Keratinocyte (primary cell): ENCODE results near the gene GPC5. TPM values are rescaled to one million over a fixed set of nuclear protein-coding genes. Genes with fewer than 3 reads are reported as not detected.

Source experiments
- DNase-seq: peaks from one replicate; pipeline ENCODE4 v3.0.0-alpha.2; 2011; ENCODE audit warnings: low read depth, missing footprints, low spot score
- FAIRE-seq: peaks from 2 replicates; lab custom pipeline; 2011; peaks lifted over from hg19 to GRCh38; lab: Jason Lieb, UNC
- H2AFZ ChIP-seq: 2 replicates; pipeline ENCODE4 v1.6.0; 2012; ENCODE audit warnings: low read length, control low read depth, inconsistent platforms; ENCODE audit not compliant: control insufficient read depth
- H3K27ac ChIP-seq: 2 replicates; pipeline ENCODE4 v1.5.1; 2011; ENCODE audit warnings: low read length; ENCODE audit not compliant: control insufficient read depth, insufficient read depth
- H3K27me3 ChIP-seq: 3 replicates; pipeline ENCODE4 v1.6.0; 2011; ENCODE audit warnings: low read length; ENCODE audit not compliant: control insufficient read depth, insufficient read depth; ENCODE audit errors: extremely low read depth
- H3K36me3 ChIP-seq, 2 experiments: 2 replicates in 1 of 2; 3 replicates in 1 of 2; pipeline ENCODE4 v1.5.1; 2011; ENCODE audit warnings: low read length in 2 of 2, mild to moderate bottlenecking in 1 of 2; ENCODE audit not compliant: control insufficient read depth in 2 of 2, insufficient read depth in 2 of 2; ENCODE audit errors: extremely low read depth in 1 of 2
- H3K4me1 ChIP-seq: 3 replicates; pipeline ENCODE4 v1.5.1; 2011; ENCODE audit warnings: low read length; ENCODE audit not compliant: control insufficient read depth, insufficient read depth; ENCODE audit errors: extremely low read depth
- H3K4me2 ChIP-seq: 3 replicates; pipeline ENCODE4 v1.6.0; 2011; ENCODE audit warnings: low read depth, low read length; ENCODE audit not compliant: control insufficient read depth, insufficient read depth; ENCODE audit errors: extremely low read depth
- H3K4me3 ChIP-seq, 3 experiments: fragments of 200-600 bp in 1 of 3; sonication (generic) in 1 of 3; 2 replicates in 2 of 3; 3 replicates in 1 of 3; pipeline ENCODE4 v1.5.1; 2011 to 2016; ENCODE audit warnings: low read length in 3 of 3, mild to moderate bottlenecking in 3 of 3, control low read depth in 2 of 3, inconsistent platforms in 1 of 3, low read depth in 1 of 3, mixed read lengths in 1 of 3, mixed run types in 1 of 3, moderate library complexity in 1 of 3; ENCODE audit not compliant: control insufficient read depth in 2 of 3, insufficient read depth in 2 of 3; ENCODE audit errors: extremely low read depth in 1 of 3
- H3K79me2 ChIP-seq: 2 replicates; pipeline ENCODE4 v1.6.0; 2012; ENCODE audit warnings: low read length; ENCODE audit not compliant: control insufficient read depth, insufficient read depth
- H3K9ac ChIP-seq: 3 replicates; pipeline ENCODE4 v1.6.0; 2011; ENCODE audit warnings: low read length; ENCODE audit not compliant: control insufficient read depth, insufficient read depth; ENCODE audit errors: extremely low read depth
- H3K9me1 ChIP-seq: 3 replicates; pipeline ENCODE4 v1.6.0; 2011; ENCODE audit warnings: low read length; ENCODE audit not compliant: control insufficient read depth, insufficient read depth; ENCODE audit errors: extremely low read depth
- H3K9me3 ChIP-seq: 2 replicates; pipeline ENCODE4 v1.5.1; 2012; ENCODE audit warnings: low read depth, low read length; ENCODE audit not compliant: control insufficient read depth
- H4K20me1 ChIP-seq: 3 replicates; pipeline ENCODE4 v1.6.0; 2011; ENCODE audit warnings: low read length; ENCODE audit not compliant: control insufficient read depth, insufficient read depth; ENCODE audit errors: extremely low read depth
- CTCF ChIP-seq, 3 experiments: IDR thresholded peaks in 1 of 3; conservative IDR thresholded peaks in 1 of 3; optimal IDR thresholded peaks in 1 of 3; 2 replicates in 2 of 3; 3 replicates in 1 of 3; pipeline versions ENCODE3 to v1.5.1; 2011; ENCODE audit warnings: low read length in 3 of 3, mild to moderate bottlenecking in 3 of 3, moderate library complexity in 2 of 3, control low read depth in 1 of 3, inconsistent platforms in 1 of 3; ENCODE audit not compliant: insufficient read depth in 2 of 3; ENCODE audit errors: extremely low read depth in 1 of 3
- EZH2 ChIP-seq: IDR thresholded peaks from one replicate; pipeline ENCODE4 v1.6.1; 2012; ENCODE audit warnings: inconsistent platforms, mild to moderate bottlenecking, low read length, moderate library complexity
- dilution Hi-C: fragments of 300-500 bp; cut with MboI; formaldehyde crosslinking; loops from one replicate; pipeline ENCODE4 v1.7.0; 2020; ENCODE audit warnings: low sequenced_read_pairs; ENCODE audit not compliant: extremely low pct_ligation_motif_present
- polyA plus RNA-seq, 5 experiments: library from polyadenylated mRNA; depleted of rRNA in 3 of 5; stranded (reverse) in 3 of 5; stranded (forward) in 1 of 5; unstranded in 1 of 5; fragments of >200 nt; gene quantifications; 1 replicate in 1 of 5; 2 replicates in 3 of 5; 3 replicates in 1 of 5; pipeline versions ENCODE4 v1.2.1 to v1.2.3, GENCODE V29; 2011 to 2012; ENCODE audit warnings: missing spikeins in 2 of 5, low read depth in 1 of 5, low replicate concordance in 1 of 5

The GPC5 gene
- polyA plus RNA-seq, 1 donor (not counting 4 experiments of a cell fraction or from before 2014, with no cell fraction given) = 0.10 TPM

DNA sequence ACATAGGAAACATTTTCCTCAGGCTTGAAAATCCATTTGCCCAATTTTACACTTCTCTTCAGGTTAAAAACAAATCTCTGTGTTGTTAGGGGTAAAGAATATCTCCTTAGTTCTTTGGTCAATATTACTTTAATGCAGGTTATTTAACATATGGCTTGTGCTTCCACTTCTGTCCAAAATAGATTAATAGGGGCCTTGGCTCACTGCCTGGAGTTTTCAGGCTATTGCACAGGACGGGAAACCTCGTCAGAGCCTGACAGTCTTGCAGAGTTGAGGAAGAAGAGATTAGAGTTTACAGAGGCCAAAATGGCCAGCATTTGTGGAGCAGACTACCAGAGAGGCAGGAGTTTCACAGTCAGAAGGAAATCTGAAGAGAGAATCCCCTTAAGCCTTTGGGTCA is 964.3 kb downstream of the GPC5 start:
- no peak overlapping the region for H2AFZ ChIP-seq
- dilution Hi-C loops = no loop called here
- H3K4me1 ChIP-seq = no peaks in the 10 kb centered on the region
- H3K4me3 ChIP-seq = no peak overlapping the region
- DNase-seq = no peak
- H3K36me3 ChIP-seq = no peaks in the 10 kb centered on the region
- no peaks in the 10 kb centered on the region for H3K9me3 ChIP-seq
- no peaks in the 10 kb centered on the region for H3K79me2 ChIP-seq
- H3K9ac ChIP-seq = no peak overlapping the region
- no peaks in the 10 kb centered on the region for H3K27me3 ChIP-seq
- TF ChIP-seq EZH2 (no peak), CTCF (optimal IDR thresholded peaks at IDR 0.05 in 1 of 3, IDR thresholded peaks at IDR 0.05 in 1 of 3, conservative IDR thresholded peaks at IDR 0.05 in 1 of 3; ENCODE audit: extremely low read depth in 1 of 3, insufficient read depth in 2 of 3, low read length in 3 of 3) (no peak)
- no peak for FAIRE-seq
- H3K4me2 ChIP-seq = no peak overlapping the region
- H3K9me1 ChIP-seq = no peaks in the 10 kb centered on the region
- no peaks in the 10 kb centered on the region for H4K20me1 ChIP-seq
- H3K27ac ChIP-seq = no peak overlapping the region

GRCh38 chr13:92365904-92366303 is 967.5 kb downstream of the GPC5 start:
- Histone ChIP-seq H3K4me1 (no peaks in the 10 kb centered on the region), H3K27me3 (no peaks in the 10 kb centered on the region), H3K9me1 (no peaks in the 10 kb centered on the region), H3K9me3 (no peaks in the 10 kb centered on the region), H3K9ac (no peak overlapping the region), H2AFZ (no peak overlapping the region), H3K79me2 (no peaks in the 10 kb centered on the region), H3K4me2 (no peak overlapping the region), H3K36me3 (no peaks in the 10 kb centered on the region), H3K4me3 (no peak overlapping the region), H3K27ac (no peak overlapping the region), H4K20me1 (no peaks in the 10 kb centered on the region)
- TF ChIP-seq EZH2 (no peak), CTCF (optimal IDR thresholded peaks at IDR 0.05 in 1 of 3, IDR thresholded peaks at IDR 0.05 in 1 of 3, conservative IDR thresholded peaks at IDR 0.05 in 1 of 3; ENCODE audit: extremely low read depth in 1 of 3, insufficient read depth in 2 of 3, low read length in 3 of 3) (no peak)
- dilution Hi-C loops = no loop called here
- DNase-seq = no peak
- FAIRE-seq = no peak
